ENCODE data around the gene MYMK. TPM values are rescaled to one million over a fixed set of nuclear protein-coding genes. Genes with fewer than 3 reads are reported as not detected.

Gene MYMK
- total and polyA plus RNA-seq, 2 experiments from 2014 or later = 1.3 TPM; not detected in 1

GRCh38 chr9:133553973-133554713 is 29.4 kb upstream of the MYMK start:
- Histone ChIP-seq H3K27ac (no peak overlapping the region), H3K79me2 (no peaks in the 10 kb centered on the region), H2AFZ (no peak overlapping the region), H3K27me3 (no peaks in the 10 kb centered on the region), H3K4me1 (ENCODE audit: insufficient read depth) (peaks cover 19% of the 10 kb centered on the region), H3K9me2 (replicated peaks; ENCODE audit: insufficient read depth) (no peaks in the 10 kb centered on the region), H3K4me2 (no peak overlapping the region), H3K36me3 (replicated peaks; ENCODE audit: insufficient read depth, low read depth) (no peaks in the 10 kb centered on the region), H3K4me3 (no peak overlapping the region), H4K20me1 (ENCODE audit: insufficient read depth, poor library complexity, severe bottlenecking) (no peaks in the 10 kb centered on the region), H3K9me3 (ENCODE audit: low read depth) (no peaks in the 10 kb centered on the region)
- DNase-seq (ENCODE audit: low spot score) = no peak
- no peak for TF ChIP-seq EZH2phosphoT487 (IDR thresholded peaks at IDR 0.05; ENCODE audit: low read depth, severe bottlenecking, unreplicated experiment)
- no peak for TF ChIP-seq EZH2 (IDR thresholded peaks at IDR 0.05; ENCODE audit: borderline replicate concordance)
- TF ChIP-seq CTCF (IDR thresholded peaks at IDR 0.05; ENCODE audit: poor library complexity) = no peak
- 84% methylated on average over 30 of the region's 31 CpGs for WGBS (ENCODE audit: low lambda C conversion rate, missing lambda C conversion rate)

GRCh38 chr9:133553123-133553522 is 28.4 kb upstream of the MYMK start:
- Histone ChIP-seq H4K20me1 (ENCODE audit: insufficient read depth, poor library complexity, severe bottlenecking) (no peaks in the 10 kb centered on the region), H3K4me3 (no peak overlapping the region), H3K36me3 (replicated peaks; ENCODE audit: insufficient read depth, low read depth) (no peaks in the 10 kb centered on the region), H3K27me3 (no peaks in the 10 kb centered on the region), H3K9me2 (replicated peaks; ENCODE audit: insufficient read depth) (no peaks in the 10 kb centered on the region), H3K4me1 (ENCODE audit: insufficient read depth) (peaks cover 9% of the 10 kb centered on the region), H3K4me2 (no peak overlapping the region), H3K27ac (no peak overlapping the region), H3K79me2 (no peaks in the 10 kb centered on the region), H3K9me3 (ENCODE audit: low read depth) (no peaks in the 10 kb centered on the region), H2AFZ (no peak overlapping the region)
- 91% methylated on average over 10 of the region's 10 CpGs for WGBS (ENCODE audit: low lambda C conversion rate, missing lambda C conversion rate)
- DNase-seq (ENCODE audit: low spot score) = no peak
- TF ChIP-seq EZH2phosphoT487 (IDR thresholded peaks at IDR 0.05; ENCODE audit: low read depth, severe bottlenecking, unreplicated experiment) (no peak), CTCF (IDR thresholded peaks at IDR 0.05; ENCODE audit: poor library complexity) (no peak), EZH2 (IDR thresholded peaks at IDR 0.05; ENCODE audit: borderline replicate concordance) (no peak)

- TF ChIP-seq CTCF (IDR thresholded peaks at IDR 0.05; ENCODE audit: poor library complexity) = no peak
- TF ChIP-seq EZH2phosphoT487 (IDR thresholded peaks at IDR 0.05; ENCODE audit: low read depth, severe bottlenecking, unreplicated experiment) = no peak
- TF ChIP-seq EZH2 (IDR thresholded peaks at IDR 0.05; ENCODE audit: borderline replicate concordance) = no peak
- H3K27me3 ChIP-seq = no peaks in the 10 kb centered on the region
- H3K36me3 ChIP-seq (replicated peaks; ENCODE audit: insufficient read depth, low read depth) = no peaks in the 10 kb centered on the region
- DNase-seq (ENCODE audit: low spot score) = no peak
- 69% methylated on average over 8 of the region's 8 CpGs for WGBS (ENCODE audit: low lambda C conversion rate, missing lambda C conversion rate)
- no peaks in the 10 kb centered on the region for H3K79me2 ChIP-seq
- no peak overlapping the region for H3K27ac ChIP-seq
- no peaks in the 10 kb centered on the region for H3K9me3 ChIP-seq (ENCODE audit: low read depth)
- H3K9me2 ChIP-seq (replicated peaks; ENCODE audit: insufficient read depth) = no peaks in the 10 kb centered on the region
- no peak overlapping the region for H3K4me2 ChIP-seq
- H3K4me3 ChIP-seq = no peak overlapping the region
- no peak overlapping the region for H2AFZ ChIP-seq
- H4K20me1 ChIP-seq (ENCODE audit: insufficient read depth, poor library complexity, severe bottlenecking) = no peaks in the 10 kb centered on the region
- H3K4me1 ChIP-seq (ENCODE audit: insufficient read depth) = peaks cover under 1% of the 10 kb centered on the region
Observed at GRCh38 chr9:133552236-133552635, 27.5 kb upstream of the MYMK start.

Measured in hepatocyte (in vitro differentiated cells).